ENCODE measurements around the gene USP13. TPM values are rescaled to one million over a fixed set of nuclear protein-coding genes. Genes with fewer than 3 reads are reported as not detected.

Gene USP13
- total RNA-seq, 4 donors from 2014 or later = 6.7 to 12.1 (median 11.3) TPM

DNA sequence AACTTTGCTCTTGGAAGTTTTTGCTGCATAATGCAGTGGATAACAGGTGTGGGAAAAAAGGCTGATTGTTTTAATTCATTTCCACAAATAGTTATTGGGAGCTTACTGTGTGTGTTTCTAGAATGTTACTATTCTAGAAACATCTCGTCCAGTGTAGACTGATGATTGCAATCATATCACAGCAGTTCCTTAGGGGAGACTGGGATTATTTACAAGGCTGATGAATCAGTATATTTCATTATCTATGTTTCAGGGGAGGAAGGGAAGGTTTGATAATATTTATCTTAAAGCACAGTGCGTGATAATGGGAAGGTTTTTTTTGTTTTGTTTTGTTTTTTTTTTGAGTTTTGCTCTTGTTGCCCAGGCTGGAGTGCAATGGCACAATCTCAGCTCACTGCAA, 2.4 kb downstream of the USP13 start:
- peaks cover 0 to 19% (median 6%) of the 10 kb centered on the region in 3 donors for H3K4me1 ChIP-seq
- H3K36me3 ChIP-seq = no peaks in the 10 kb centered on the region
- no peak for ATAC-seq
- no peak for TF ChIP-seq CTCF (IDR thresholded peaks at IDR 0.05)
- no peak for TF ChIP-seq EP300 (IDR thresholded peaks at IDR 0.05)
- no peak overlapping the region for H3K27ac ChIP-seq
- H3K4me3 ChIP-seq = no peak overlapping the region
- WGBS, 2 donors (ENCODE audit: low coverage in 1 of 2) = 67 to 81% methylated on average over 1 to 2 of the region's 2 CpGs
- no peaks in the 10 kb centered on the region for H3K9me3 ChIP-seq
- H3K27me3 ChIP-seq = no peaks in the 10 kb centered on the region

DNA sequence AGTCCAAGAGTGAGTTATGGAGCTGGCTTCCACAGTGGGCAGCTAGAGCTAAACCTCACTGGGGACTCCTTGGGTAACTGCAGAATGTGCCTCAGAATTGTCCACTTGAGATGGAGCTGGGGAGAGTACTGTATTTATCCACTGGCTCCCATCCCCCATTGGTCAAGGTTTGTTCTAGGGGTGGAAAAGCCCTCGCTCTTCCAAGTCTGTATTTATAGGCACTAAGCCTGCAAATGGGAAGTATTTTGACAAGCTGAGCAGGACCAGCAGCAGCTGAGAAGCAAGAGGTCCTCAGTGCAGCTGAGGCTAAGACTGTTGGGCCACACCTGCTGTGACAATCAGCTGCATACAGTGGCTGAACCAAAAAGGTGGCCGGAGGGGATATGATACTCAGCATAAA, 5.8 kb downstream of the USP13 start:
- no peak overlapping the region for H3K4me3 ChIP-seq
- H3K4me1 ChIP-seq = peaks cover 0 to 19% (median 6%) of the 10 kb centered on the region in 3 donors
- 89 to 100% methylated on average over 2 of the region's 2 CpGs for WGBS, 2 donors (ENCODE audit: low coverage in 1 of 2)
- H3K36me3 ChIP-seq = no peaks in the 10 kb centered on the region
- H3K27me3 ChIP-seq = no peaks in the 10 kb centered on the region
- TF ChIP-seq POLR2AphosphoS5 (IDR thresholded peaks at IDR 0.05) = no peak
- no peak for TF ChIP-seq POLR2A (IDR thresholded peaks at IDR 0.05)
- no peak for TF ChIP-seq CTCF (IDR thresholded peaks at IDR 0.05)
- TF ChIP-seq EP300 (IDR thresholded peaks at IDR 0.05) = no peak
- ATAC-seq = no peak
- no peaks in the 10 kb centered on the region for H3K9me3 ChIP-seq
- H3K27ac ChIP-seq = no peak overlapping the region

DNA sequence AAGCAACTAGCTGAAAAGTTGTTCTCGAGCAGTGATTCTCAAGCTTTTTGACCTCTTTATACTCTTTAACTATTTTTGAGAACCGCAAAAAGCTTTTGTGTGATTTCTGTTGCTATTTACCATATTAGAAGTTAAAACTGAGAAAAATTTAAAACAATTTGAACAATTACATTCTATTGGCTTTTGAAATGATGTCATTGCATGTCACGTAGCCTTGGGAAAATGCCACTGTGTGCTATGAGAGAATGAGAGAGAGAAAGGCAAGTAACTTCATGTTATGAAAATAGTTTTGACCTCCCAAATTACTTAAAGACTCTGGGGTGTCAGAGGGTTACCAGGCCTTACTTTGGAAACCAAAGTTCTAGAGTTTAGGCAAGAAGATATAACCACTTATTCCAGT, 8.0 kb downstream of the USP13 start:
- Histone ChIP-seq H3K27ac (no peak overlapping the region), H3K36me3 (no peaks in the 10 kb centered on the region), H3K9me3 (no peaks in the 10 kb centered on the region), H3K4me3 (no peak overlapping the region), H3K27me3 (no peaks in the 10 kb centered on the region), H3K4me1 (peaks cover 0 to 6% (median 0%) of the 10 kb centered on the region in 3 donors)
- no peak for ATAC-seq
- 81 to 88% methylated on average over 3 of the region's 3 CpGs for WGBS, 2 donors (ENCODE audit: low coverage in 1 of 2)
- TF ChIP-seq POLR2A (IDR thresholded peaks at IDR 0.05) = no peak
- no peak for TF ChIP-seq POLR2AphosphoS5 (IDR thresholded peaks at IDR 0.05)
- TF ChIP-seq CTCF (IDR thresholded peaks at IDR 0.05) = no peak
- no peak for TF ChIP-seq EP300 (IDR thresholded peaks at IDR 0.05)

DNA sequence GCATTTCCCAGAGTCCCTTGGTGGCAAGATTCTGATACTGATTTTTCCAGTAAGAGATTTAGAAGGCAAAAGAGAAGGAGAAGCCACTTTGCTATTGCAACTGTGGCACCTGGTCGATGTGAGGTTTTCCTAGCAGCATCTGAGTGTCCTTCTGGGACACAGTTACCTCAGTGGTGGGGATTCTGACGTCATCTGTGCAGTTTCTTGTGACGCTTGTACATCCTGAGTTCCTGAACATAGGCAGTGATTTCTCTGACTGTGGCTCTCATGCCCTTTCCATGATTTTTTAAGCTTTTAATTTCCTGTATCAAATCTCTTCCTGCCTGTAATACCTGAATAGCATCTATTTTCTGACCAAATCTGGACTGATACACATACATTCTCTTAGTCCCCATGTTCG, 8.9 kb downstream of the USP13 start:
- H3K27ac ChIP-seq = no peak overlapping the region
- H3K9me3 ChIP-seq = no peaks in the 10 kb centered on the region
- no peaks in the 10 kb centered on the region for H3K36me3 ChIP-seq
- no peak overlapping the region for H3K4me3 ChIP-seq
- 81 to 83% methylated on average over 3 to 4 of the region's 4 CpGs for WGBS, 2 donors (ENCODE audit: low coverage in 1 of 2)
- no peak for ATAC-seq
- TF ChIP-seq POLR2AphosphoS5 (IDR thresholded peaks at IDR 0.05) (no peak), POLR2A (IDR thresholded peaks at IDR 0.05) (no peak), CTCF (IDR thresholded peaks at IDR 0.05) (no peak), EP300 (IDR thresholded peaks at IDR 0.05) (no peak)
- peaks cover 0 to 14% (median 5%) of the 10 kb centered on the region in 3 donors for H3K4me1 ChIP-seq
- H3K27me3 ChIP-seq = no peaks in the 10 kb centered on the region

GRCh38 chr3:179663093-179663492, 10.3 kb downstream of the USP13 start:
- Histone ChIP-seq H3K27me3 (no peaks in the 10 kb centered on the region), H3K4me3 (no peak overlapping the region), H3K36me3 (no peaks in the 10 kb centered on the region), H3K27ac (no peak overlapping the region), H3K4me1 (peaks cover 0 to 17% (median 6%) of the 10 kb centered on the region in 3 donors), H3K9me3 (no peaks in the 10 kb centered on the region)
- TF ChIP-seq POLR2A (IDR thresholded peaks at IDR 0.05) = no peak
- no peak for TF ChIP-seq CTCF (IDR thresholded peaks at IDR 0.05)
- no peak for TF ChIP-seq EP300 (IDR thresholded peaks at IDR 0.05)
- no peak for TF ChIP-seq POLR2AphosphoS5 (IDR thresholded peaks at IDR 0.05)
- no peak for ATAC-seq
- WGBS, 2 donors (ENCODE audit: low coverage in 1 of 2) = 100% methylated on average over 1 of the region's 1 CpG; no CpG with 5 or more reads in 1 of the 2 donors

Measured in gastroesophageal sphincter (tissue), 4 donors.